Measurements from ENCODE around the gene NUPR1.

- TF ChIP-seq, protein P1, sequence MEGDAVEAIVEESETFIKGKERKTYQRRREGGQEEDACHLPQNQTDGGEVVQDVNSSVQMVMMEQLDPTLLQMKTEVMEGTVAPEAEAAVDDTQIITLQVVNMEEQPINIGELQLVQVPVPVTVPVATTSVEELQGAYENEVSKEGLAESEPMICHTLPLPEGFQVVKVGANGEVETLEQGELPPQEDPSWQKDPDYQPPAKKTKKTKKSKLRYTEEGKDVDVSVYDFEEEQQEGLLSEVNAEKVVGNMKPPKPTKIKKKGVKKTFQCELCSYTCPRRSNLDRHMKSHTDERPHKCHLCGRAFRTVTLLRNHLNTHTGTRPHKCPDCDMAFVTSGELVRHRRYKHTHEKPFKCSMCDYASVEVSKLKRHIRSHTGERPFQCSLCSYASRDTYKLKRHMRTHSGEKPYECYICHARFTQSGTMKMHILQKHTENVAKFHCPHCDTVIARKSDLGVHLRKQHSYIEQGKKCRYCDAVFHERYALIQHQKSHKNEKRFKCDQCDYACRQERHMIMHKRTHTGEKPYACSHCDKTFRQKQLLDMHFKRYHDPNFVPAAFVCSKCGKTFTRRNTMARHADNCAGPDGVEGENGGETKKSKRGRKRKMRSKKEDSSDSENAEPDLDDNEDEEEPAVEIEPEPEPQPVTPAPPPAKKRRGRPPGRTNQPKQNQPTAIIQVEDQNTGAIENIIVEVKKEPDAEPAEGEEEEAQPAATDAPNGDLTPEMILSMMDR (tag by site-specific recombination; IDR thresholded peaks at IDR 0.05): no peak
- TF ChIP-seq ZBTB26 (tag by site-specific recombination; optimal IDR thresholded peaks at IDR 0.05) (no peak), TRIM28 (IDR thresholded peaks at IDR 0.05; ENCODE audit: borderline replicate concordance, low read length) (no peak), ZNF132 (tag by site-specific recombination; IDR thresholded peaks at IDR 0.05; ENCODE audit: borderline replicate concordance) (no peak), RBAK (tag by site-specific recombination; IDR thresholded peaks at IDR 0.05) (no peak), SP2 (tag by site-specific recombination; IDR thresholded peaks at IDR 0.05) (no peak), ZNF138 (tag by site-specific recombination; IDR thresholded peaks at IDR 0.05; ENCODE audit: borderline replicate concordance) (no peak), ZNF558 (tag by site-specific recombination; IDR thresholded peaks at IDR 0.05) (no peak), ZSCAN30 (tag by site-specific recombination; IDR thresholded peaks at IDR 0.05) (no peak), ZEB2 (tag by site-specific recombination; IDR thresholded peaks at IDR 0.05) (no peak), ZNF768 (tag by site-specific recombination; IDR thresholded peaks at IDR 0.05) (no peak)
These were observed 44.5 kb downstream of the NUPR1 start, which contains the start of gene APOBR for GRCh38 chr16:28494121-28494851.

Data from HEK293 (cell line).